GM21515 (cell line): ENCODE results near the gene VPS41.
"Not testable (repeated sequence)": the region's sequence is repeated elsewhere in the genome, so short reads cannot be mapped to it uniquely, and the experiment has no call there.

ENCODE experiments used
- ATAC-seq: cut with Tn5 transposase; IDR thresholded peaks from one replicate; pipeline ENCODE4 v1.9.1; 2021; ENCODE audit not compliant: unreplicated experiment

Gene VPS41

DNA sequence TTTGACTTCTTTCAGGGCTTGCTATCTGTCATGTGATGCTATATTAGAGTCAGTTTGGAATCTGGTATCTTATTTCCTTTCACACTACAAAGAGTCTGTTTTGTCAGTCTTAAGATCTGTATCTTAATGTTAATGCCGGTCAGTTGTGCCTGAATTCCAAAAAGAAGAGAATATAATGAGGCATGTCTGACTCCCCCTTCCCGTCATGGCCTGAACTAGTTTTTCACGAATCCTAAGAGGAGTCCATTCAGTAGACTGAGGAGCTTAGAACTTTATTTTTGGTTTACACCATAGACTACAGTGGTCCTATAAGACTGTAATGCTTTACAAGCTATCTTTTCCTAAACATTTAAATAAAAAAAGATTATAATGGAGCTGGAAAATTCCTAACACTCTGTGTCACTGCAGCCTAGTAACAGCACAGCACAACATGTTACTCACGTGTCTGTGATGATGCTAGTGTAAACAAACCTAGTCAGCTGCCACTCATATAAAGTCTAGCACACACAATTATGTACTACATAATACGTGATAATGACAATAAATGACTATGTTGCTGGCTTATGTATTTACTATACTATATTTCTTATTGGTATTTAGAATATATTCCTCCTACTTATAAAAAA is 50.6 kb downstream of the VPS41 start:
- no peak for ATAC-seq

GRCh38 chr7:38855867-38856266 is 53.1 kb downstream of the VPS41 start:
- ATAC-seq = no peak

DNA sequence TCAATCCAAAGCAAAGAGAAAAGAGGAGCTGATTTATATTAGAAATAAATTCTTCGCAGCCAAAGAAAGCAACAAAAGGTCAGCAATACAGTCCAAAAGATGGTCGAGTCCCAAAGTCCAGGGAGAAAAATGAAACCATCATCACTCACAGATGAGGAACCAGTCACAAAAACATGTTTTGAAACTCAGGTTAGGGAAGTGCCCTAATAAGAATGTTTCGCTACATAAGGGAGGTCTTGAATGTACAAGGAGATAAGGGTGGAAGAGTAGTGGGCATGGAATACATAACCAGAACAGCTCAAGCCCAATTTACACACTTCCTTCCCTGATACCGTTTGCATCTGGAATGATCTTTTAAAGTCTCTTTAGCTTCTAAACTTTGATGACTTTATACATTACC is 53.6 kb downstream of the VPS41 start:
- ATAC-seq = no peak

- ATAC-seq = not testable (repeated sequence)
Measured at GRCh38 chr7:38854947-38855346, 54.0 kb downstream of the VPS41 start.

DNA sequence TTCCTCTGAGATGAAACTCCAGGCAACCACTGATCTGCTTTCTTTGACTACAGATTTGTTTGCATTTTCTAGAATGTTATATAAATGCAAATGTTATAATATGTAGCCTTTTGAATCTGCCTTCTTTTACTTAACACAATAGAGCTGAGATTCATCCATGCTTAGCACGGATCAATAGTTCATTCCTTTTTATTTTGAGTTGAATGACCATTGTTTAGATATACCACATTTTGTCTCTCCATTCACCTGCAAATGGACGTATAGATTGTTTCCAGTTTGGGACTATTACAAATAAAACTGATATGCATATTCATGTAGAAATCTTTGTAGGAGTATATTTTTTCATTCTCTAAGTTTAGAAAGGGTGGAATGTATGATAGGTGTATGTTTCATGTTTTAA is 57.7 kb downstream of the VPS41 start:
- ATAC-seq = no peak

DNA sequence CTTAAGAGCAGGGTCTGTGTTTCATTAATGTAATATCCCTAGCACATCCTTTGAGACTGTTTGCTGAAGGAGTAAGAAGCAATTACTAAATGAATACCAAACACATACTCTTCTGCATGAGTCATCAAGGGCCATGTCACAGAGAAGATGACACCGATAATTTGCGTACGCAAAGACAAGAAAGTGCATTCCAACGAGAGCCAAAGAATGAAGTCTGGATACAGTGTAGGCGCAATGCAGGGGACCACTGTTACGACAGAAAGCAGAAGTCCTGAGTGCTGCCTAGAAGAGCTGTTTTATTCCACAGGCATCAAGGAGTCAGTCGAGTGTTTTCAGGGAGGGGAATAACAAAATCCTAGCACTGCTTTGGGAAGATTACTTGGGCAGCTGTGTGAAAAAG is 62.7 kb downstream of the VPS41 start:
- no peak for ATAC-seq

GRCh38 chr7:38844952-38845563 is 63.9 kb downstream of the VPS41 start:
- no peak for ATAC-seq

- ATAC-seq = no peak
Measured at GRCh38 chr7:38842746-38843145, 66.2 kb downstream of the VPS41 start.

DNA sequence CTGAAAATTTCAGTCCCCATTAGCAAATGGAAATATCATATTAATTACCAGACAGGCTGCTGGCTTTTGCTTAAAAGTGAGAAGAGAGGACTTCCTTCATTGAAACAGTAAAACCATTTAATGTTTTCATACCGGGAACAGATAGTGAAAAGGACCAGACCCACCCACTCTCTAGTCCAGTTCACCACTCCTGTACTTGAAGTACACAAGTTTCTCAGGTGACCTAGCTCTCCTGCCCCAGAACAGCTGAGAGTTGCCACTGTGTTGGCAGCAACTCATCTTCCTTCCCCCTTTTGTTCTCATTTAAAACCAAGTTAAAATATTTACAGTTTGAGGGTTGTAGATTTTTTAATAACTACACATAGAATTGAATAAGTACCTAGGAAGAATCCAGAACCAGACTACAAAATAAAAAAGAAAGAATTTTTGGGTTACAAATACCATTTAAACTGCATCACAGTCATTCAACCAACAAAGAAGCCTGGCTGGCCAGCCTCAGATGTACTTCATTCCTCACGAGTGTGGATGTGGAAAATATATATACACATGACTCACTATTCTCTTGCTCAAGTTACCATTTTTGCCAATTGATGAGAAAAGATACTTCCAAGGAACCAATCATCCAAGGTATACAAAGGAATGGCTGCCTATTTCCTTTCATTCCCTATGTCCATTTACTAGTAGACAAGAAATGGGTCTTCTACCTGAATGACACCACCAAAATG is 68.1 kb downstream of the VPS41 start:
- no peak for ATAC-seq

DNA sequence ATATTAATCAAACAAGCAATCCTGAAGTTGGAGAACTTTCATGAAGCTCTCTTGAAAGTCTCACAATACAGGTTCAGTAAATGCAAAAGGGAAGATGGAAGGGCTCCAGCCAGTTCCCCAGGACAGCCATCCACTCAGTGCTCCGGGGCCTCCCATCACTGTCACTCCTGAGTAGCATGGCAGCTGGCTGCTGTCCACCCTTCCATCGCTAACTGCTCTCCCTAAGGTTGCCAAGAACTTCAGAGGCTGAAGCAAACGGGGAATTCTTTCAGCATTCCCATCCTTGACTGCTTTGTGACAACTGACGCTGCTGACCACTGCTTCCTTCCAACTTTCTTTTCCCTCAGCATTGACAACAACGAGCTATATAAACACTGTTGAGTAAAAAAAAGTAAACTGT is 69.1 kb downstream of the VPS41 start:
- no peak for ATAC-seq

GRCh38 chr7:38838725-38839385 is 70.1 kb downstream of the VPS41 start:
- no peak for ATAC-seq

DNA sequence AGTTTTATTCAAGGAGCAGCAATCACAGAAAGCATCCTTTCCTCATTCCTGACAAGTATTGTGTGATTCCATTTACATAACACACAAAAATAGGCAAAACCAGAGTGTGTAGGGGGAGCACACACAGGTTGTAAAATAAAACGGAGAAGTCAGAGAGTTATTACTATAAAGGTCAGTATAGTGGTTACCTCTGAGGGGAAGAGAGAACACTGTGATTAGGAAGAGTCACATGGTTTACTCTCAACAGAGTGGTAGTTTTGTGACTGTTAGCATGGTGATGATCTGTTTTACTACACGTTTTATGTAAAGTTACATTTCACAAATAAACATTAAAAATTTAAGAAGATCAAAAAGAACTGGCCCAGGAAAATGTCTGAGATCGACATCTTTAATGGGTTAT is 74.6 kb downstream of the VPS41 start:
- ATAC-seq = no peak

DNA sequence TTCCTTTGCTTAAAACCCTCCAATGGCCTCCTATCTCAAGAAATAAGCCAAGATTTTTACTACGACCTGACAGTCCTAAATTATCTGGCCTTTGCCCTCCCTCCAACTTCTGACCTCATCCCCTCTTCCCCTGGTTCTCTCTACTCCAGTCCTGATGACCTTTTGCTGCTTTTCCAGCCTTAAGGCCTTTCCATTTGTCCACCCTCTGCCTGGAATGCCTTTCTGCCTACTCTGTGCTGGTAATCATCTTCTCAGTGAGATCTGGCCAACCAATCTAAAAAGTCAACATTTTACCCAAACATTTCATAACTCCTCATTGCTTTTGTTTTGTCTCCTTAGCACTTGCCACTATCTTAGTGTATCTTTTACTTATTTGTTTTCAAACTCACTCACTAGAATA is 75.7 kb downstream of the VPS41 start:
- ATAC-seq = no peak

- ATAC-seq = no peak
Measured at GRCh38 chr7:38831259-38831996, 77.6 kb downstream of the VPS41 start.

DNA sequence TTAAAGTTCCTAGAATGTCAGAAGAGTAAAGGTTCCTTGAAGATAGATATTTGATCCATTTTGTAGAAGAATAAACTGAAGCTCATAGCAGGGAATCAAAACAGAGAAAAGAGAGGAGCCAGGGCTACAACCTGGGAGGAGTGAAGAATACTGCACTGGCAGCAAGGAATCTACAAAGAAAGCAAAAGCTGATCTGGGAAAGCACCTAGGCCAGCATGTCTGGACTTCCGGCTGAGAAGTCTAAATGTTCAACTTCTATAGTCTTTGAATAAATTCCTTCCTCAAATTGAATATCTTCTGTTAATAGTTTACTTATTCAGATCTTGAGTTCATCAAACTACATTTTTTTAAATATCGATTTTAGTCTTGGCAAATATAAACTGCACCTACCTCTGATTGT is 78.2 kb downstream of the VPS41 start:
- ATAC-seq = no peak

- ATAC-seq = no peak
Measured at GRCh38 chr7:38829488-38830165, 79.4 kb downstream of the VPS41 start.

DNA sequence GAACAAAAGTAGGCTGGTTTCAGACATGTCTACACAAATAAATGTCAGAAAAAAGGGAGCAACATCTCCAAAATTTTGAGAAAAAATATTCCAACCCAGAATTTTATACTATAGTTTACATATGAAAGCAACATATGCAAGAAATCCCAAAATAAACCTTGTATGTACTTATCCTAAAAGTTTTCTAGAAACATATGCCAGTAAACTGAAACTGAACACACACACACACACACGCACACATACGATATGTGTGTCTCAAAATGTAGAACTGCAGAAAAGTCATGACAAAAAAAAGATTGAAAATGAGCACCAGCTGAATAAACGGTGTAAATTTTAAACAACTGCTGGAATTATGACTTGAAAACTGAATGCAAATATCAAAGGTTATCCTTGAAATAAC is 81.0 kb downstream of the VPS41 start:
- ATAC-seq = no peak

GRCh38 chr7:38825721-38826440 is 83.1 kb downstream of the VPS41 start:
- ATAC-seq = no peak

DNA sequence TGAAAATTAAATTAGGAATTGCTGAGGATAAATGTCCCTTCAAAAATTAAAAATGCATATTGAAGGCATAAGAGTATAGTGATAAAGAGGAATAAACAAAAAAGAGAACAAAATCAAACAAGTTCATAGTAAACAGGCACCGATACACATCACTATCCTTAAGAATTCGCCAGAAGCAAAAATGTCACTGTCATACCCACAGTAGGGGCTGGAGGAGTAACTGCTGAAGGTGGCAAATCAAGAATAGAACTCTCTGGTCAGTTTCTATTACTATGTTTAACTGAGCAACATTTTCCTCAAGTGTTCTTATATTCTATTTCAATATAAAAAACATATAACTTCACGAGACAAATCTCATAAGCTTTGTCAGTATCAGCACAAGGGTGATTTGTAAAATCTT is 84.0 kb downstream of the VPS41 start:
- no peak for ATAC-seq

DNA sequence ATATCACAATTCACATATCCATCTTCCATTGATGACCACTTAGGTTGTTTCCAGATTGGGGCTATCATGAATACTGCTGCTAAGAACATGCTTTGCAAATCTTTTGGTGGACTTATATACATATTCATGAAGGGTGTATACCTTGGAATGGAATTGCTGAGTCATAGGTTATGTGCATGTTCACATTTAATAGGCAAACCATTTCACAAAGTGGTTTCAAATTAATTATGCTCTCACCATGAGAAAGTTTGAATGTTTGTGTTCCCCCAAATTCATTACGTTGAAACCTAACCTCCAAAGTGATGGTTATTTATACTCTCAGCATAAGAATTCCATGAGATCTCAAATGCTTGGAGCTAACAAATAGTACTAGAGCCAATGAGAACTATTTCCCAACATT is 86.4 kb downstream of the VPS41 start:
- ATAC-seq = no peak
